B cell (primary cell): ENCODE measurements around the gene SCN2B. TPM values are rescaled to one million over a fixed set of nuclear protein-coding genes. Genes with fewer than 3 reads are reported as not detected.

Experiments
- ATAC-seq: fragments of 200-7000 bp; cut with Tn5 transposase; one replicate; pipeline ENCODE4 v1.10.0; 2021; ENCODE audit warnings: low read depth, mild to moderate bottlenecking, moderate number of reproducible peaks, moderate library complexity
- CTCF ChIA-PET: fragments of 350-600 bp; sonication (Branson Sonifier 250); formaldehyde crosslinking; loops from one replicate; lab custom pipeline; 2021; ENCODE audit warnings: antibody characterized with exemption, inconsistent platforms; lab: Charles Lee
- POLR2A ChIA-PET: fragments of 350-600 bp; sonication (Branson Sonifier 250); formaldehyde crosslinking; loops from one replicate; lab custom pipeline; 2021; ENCODE audit warnings: antibody characterized with exemption; lab: Charles Lee
- DNase-seq: peaks from one replicate; pipeline ENCODE4 v3.0.0; 2013
- H2AFZ ChIP-seq: 2 replicates; pipeline ENCODE4 v1.6.1; 2012; ENCODE audit warnings: mild to moderate bottlenecking, low read depth, low read length; ENCODE audit not compliant: insufficient read depth, poor library complexity, severe bottlenecking
- H3K27ac ChIP-seq, 2 donors: 1 replicate in 1 of 2; 2 replicates in 1 of 2; pipeline ENCODE4 v1.5.1; 2012 to 2013; ENCODE audit warnings: low read length in 2 of 2, mild to moderate bottlenecking in 2 of 2, moderate library complexity in 1 of 2
- H3K27me3 ChIP-seq, 4 experiments: fragments of 200-600 bp in 1 of 4; sonication (generic) in 1 of 4; replicated peaks in 1 of 4; 1 replicate in 2 of 4; 2 replicates in 2 of 4; pipeline versions ENCODE4 v1.6.1 to v1.7.0; 2013 to 2016; ENCODE audit warnings: low read length in 3 of 4, mild to moderate bottlenecking in 2 of 4, mixed read lengths in 1 of 4, moderate library complexity in 1 of 4; ENCODE audit not compliant: insufficient read depth in 4 of 4, control insufficient read depth in 3 of 4; ENCODE audit errors: control extremely low read depth in 1 of 4
- H3K36me3 ChIP-seq, 2 experiments: replicated peaks in 1 of 2; 1 replicate in 1 of 2; 2 replicates in 1 of 2; pipeline versions ENCODE4 v1.6.1 to v1.7.1; 2013; ENCODE audit warnings: low read length in 1 of 2; ENCODE audit not compliant: insufficient read depth in 2 of 2, control insufficient read depth in 1 of 2; ENCODE audit errors: control extremely low read depth in 1 of 2, extremely low read depth in 1 of 2
- H3K4me1 ChIP-seq, 2 donors: fragments of 200-600 bp in 1 of 2; sonication (generic) in 1 of 2; 1 replicate in 1 of 2; 2 replicates in 1 of 2; pipeline versions ENCODE4 v1.5.1 to v1.6.1; 2013 to 2017; ENCODE audit warnings: low read length in 2 of 2; ENCODE audit not compliant: control insufficient read depth in 2 of 2, insufficient read depth in 2 of 2
- H3K4me2 ChIP-seq: replicated peaks from 2 replicates; pipeline ENCODE3; 2012; ENCODE audit warnings: mild to moderate bottlenecking, low read depth, low read length; ENCODE audit not compliant: poor library complexity, severe bottlenecking
- H3K4me3 ChIP-seq, 5 experiments: fragments of 200-600 bp in 1 of 5; sonication (generic) in 1 of 5; 1 replicate in 3 of 5; 2 replicates in 2 of 5; pipeline versions ENCODE4 v1.5.1 to v1.7.0; 2011 to 2016; ENCODE audit warnings: low read length in 4 of 5, mild to moderate bottlenecking in 4 of 5, low read depth in 2 of 5, control low read depth in 1 of 5, moderate library complexity in 1 of 5; ENCODE audit not compliant: insufficient read depth in 1 of 5; ENCODE audit errors: control extremely low read depth in 1 of 5, extremely low read depth in 1 of 5
- H3K79me2 ChIP-seq: fragments of 200-600 bp; sonication (generic); one replicate; pipeline ENCODE4 v1.6.0; 2016; ENCODE audit warnings: low read length; ENCODE audit not compliant: control insufficient read depth, insufficient read depth
- H3K9ac ChIP-seq: fragments of 200-600 bp; sonication (generic); 2 replicates; pipeline ENCODE4 v1.6.1; 2017; ENCODE audit warnings: mild to moderate bottlenecking, low read length, moderate library complexity
- H3K9me3 ChIP-seq, 3 donors: one replicate each; pipeline versions ENCODE4 v1.6.1 to v1.7.1; 2013; ENCODE audit warnings: low read length in 2 of 3; ENCODE audit not compliant: control insufficient read depth in 2 of 3, insufficient read depth in 1 of 3; ENCODE audit errors: control extremely low read depth in 1 of 3
- H4K20me1 ChIP-seq: 2 replicates; pipeline ENCODE4 v1.6.0; 2012; ENCODE audit warnings: mild to moderate bottlenecking, low read length; ENCODE audit not compliant: insufficient read depth, control insufficient read depth, poor library complexity, severe bottlenecking
- H3K27ac Mint-ChIP-seq: one replicate; pipeline ENCODE4 v1.8.0; 2021; ENCODE audit warnings: mixed read lengths
- H3K27me3 Mint-ChIP-seq: one replicate; pipeline ENCODE4 v1.8.0; 2021; ENCODE audit warnings: mixed read lengths
- H3K4me1 Mint-ChIP-seq: one replicate; pipeline ENCODE4 v1.8.0; 2021; ENCODE audit warnings: mixed read lengths
- H3K4me3 Mint-ChIP-seq: one replicate; pipeline ENCODE4 v1.8.0; 2021; ENCODE audit warnings: mixed read lengths
- H3K9me3 Mint-ChIP-seq: one replicate; pipeline ENCODE4 v1.8.0; 2022; ENCODE audit warnings: mixed read lengths; ENCODE audit not compliant: insufficient read depth
- EZH2 ChIP-seq: IDR thresholded peaks from 2 replicates; pipeline ENCODE4 v1.6.1; 2012; ENCODE audit warnings: borderline replicate concordance, low read depth, mild to moderate bottlenecking, moderate library complexity, low read length; ENCODE audit not compliant: insufficient read depth, poor library complexity, severe bottlenecking
- WGBS: methylation state at CpG from one replicate; pipeline ENCODE4 v1.1.5; 2013; ENCODE audit warnings: missing lambda C conversion rate; ENCODE audit not compliant: insufficient coverage; 5-methylcytosine and 5-hydroxymethylcytosine counted together
- intact Hi-C: fragments of 100-400 bp; cut with micrococcal nuclease; formaldehyde crosslinking; loops from one replicate; pipeline ENCODE4 v1.10.0; 2022
- polyA plus RNA-seq: library from polyadenylated mRNA; depleted of rRNA; stranded (reverse); fragments of >200 nt; gene quantifications from 2 replicates; pipeline ENCODE4 v1.2.3, GENCODE V29; 2012
- total RNA-seq, 2 donors: library from RNA; stranded (reverse); fragments of 120-200 nt in 1 of 2; gene quantifications; 1 replicate in 1 of 2; 2 replicates in 1 of 2; pipeline versions ENCODE4 v1.2.3 to v1.2.4, GENCODE V29; 2013 to 2022
- TF ChIP-seq, protein P1 (sequence below): fragments of 200-600 bp; IDR thresholded peaks from one replicate; pipeline ENCODE4 v1.8.0; 2022; ENCODE audit warnings: antibody characterized with exemption, mild to moderate bottlenecking

The SCN2B gene
- total and polyA plus RNA-seq, 2 donors (not counting 1 experiment from before 2014, with no cell fraction given): not detected

- no peak for TF ChIP-seq EZH2
- TF ChIP-seq, protein P1, sequence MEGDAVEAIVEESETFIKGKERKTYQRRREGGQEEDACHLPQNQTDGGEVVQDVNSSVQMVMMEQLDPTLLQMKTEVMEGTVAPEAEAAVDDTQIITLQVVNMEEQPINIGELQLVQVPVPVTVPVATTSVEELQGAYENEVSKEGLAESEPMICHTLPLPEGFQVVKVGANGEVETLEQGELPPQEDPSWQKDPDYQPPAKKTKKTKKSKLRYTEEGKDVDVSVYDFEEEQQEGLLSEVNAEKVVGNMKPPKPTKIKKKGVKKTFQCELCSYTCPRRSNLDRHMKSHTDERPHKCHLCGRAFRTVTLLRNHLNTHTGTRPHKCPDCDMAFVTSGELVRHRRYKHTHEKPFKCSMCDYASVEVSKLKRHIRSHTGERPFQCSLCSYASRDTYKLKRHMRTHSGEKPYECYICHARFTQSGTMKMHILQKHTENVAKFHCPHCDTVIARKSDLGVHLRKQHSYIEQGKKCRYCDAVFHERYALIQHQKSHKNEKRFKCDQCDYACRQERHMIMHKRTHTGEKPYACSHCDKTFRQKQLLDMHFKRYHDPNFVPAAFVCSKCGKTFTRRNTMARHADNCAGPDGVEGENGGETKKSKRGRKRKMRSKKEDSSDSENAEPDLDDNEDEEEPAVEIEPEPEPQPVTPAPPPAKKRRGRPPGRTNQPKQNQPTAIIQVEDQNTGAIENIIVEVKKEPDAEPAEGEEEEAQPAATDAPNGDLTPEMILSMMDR: no peak
- ChIA-PET POLR2A (interaction anchor here (1.4 kb wide), 1 partner anchor 9 kb away, joined by 3 read pairs; no protein-coding TSS in a partner anchor), CTCF (interaction anchor here (1.0 to 4.6 kb wide), 4 partner anchors 13 to 83 kb away, joined by 3 to 59 read pairs (median 4); no protein-coding TSS in a partner anchor)
- no peaks in the 10 kb centered on the region for H3K36me3 ChIP-seq
- H3K9ac ChIP-seq: no peak overlapping the region
- ATAC-seq (no peak), DNase-seq (no peak)
- WGBS: 97% methylated on average over 7 of the region's 7 CpGs
- no peak overlapping the region for H3K4me2 ChIP-seq
- no peaks in the 10 kb centered on the region for H4K20me1 ChIP-seq
- peaks cover 50 to 51% of the 10 kb centered on the region in 2 donors for H3K4me1 ChIP-seq
- peaks cover 0 to 6% (median 2%) of the 10 kb centered on the region in 4 experiments for H3K27me3 ChIP-seq
- H2AFZ ChIP-seq: no peak overlapping the region
- Mint-ChIP-seq H3K4me3 (no peak overlapping the region), H3K27me3 (peaks cover 40% of the 10 kb centered on the region), H3K4me1 (peaks cover 53% of the 10 kb centered on the region), H3K27ac (peak overlapping the region; percentile 11), H3K9me3 (no peaks in the 10 kb centered on the region)
- H3K27ac ChIP-seq: no peak overlapping the region
- H3K9me3 ChIP-seq: no peaks in the 10 kb centered on the region
- peak overlapping the region in 1 of 5 experiments; percentile 42 for H3K4me3 ChIP-seq
- intact Hi-C loops: loop anchor here (5.0 kb wide), 1 partner anchor 40 kb away; the partner anchor contains the start of gene MPZL3
- no peaks in the 10 kb centered on the region for H3K79me2 ChIP-seq
These were observed 35.8 kb upstream of the SCN2B start for GRCh38 chr11:118212131-118212725.

DNA sequence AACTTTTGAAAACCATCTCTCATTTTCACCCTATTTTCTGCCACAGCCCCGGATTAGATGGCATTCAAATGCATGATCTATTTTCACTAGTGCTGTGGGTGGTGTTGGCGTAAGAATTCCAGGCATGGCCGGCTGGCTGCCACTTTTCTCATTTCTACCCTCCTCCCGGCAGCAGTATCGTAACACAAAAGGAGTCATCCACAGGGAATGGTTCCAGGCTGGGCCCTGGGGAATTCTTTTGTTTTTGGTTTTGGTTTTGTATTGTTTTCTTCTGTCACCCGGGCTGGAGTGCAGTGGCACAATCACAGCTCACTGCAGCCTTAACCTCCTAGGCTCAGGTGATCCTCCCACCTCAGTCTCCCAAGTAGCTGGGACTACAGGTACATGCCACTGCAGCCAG lies 34.6 kb upstream of the SCN2B start:
- DNase-seq (no peak), ATAC-seq (no peak)
- no peak for TF ChIP-seq EZH2
- TF ChIP-seq, protein P1: no peak
- H3K9me3 Mint-ChIP-seq: no peaks in the 10 kb centered on the region
- Histone ChIP-seq H3K36me3 (no peaks in the 10 kb centered on the region), H3K79me2 (no peaks in the 10 kb centered on the region), H4K20me1 (no peaks in the 10 kb centered on the region), H2AFZ (no peak overlapping the region), H3K9ac (no peak overlapping the region), H3K9me3 (no peaks in the 10 kb centered on the region), H3K4me2 (no peak overlapping the region), H3K27ac (no peak overlapping the region), H3K4me3 (no peak overlapping the region), H3K27me3 (no peaks in the 10 kb centered on the region), H3K4me1 (peaks cover 51 to 52% of the 10 kb centered on the region in 2 donors)
- intact Hi-C loops: loop anchor here (5.0 kb wide), 1 partner anchor 41 kb away; the partner anchor contains the start of gene MPZL3
- H3K27me3 Mint-ChIP-seq: peaks cover 35% of the 10 kb centered on the region
- peaks cover 53% of the 10 kb centered on the region for H3K4me1 Mint-ChIP-seq
- ChIA-PET POLR2A (interaction anchor here (1.4 kb wide), 1 partner anchor 8 kb away, joined by 3 read pairs; no protein-coding TSS in a partner anchor), CTCF (interaction anchor here (1.1 to 4.6 kb wide), 2 partner anchors 12 to 85 kb away, joined by 3 to 59 read pairs; no protein-coding TSS in a partner anchor)
- no peak overlapping the region for H3K27ac Mint-ChIP-seq
- H3K4me3 Mint-ChIP-seq: no peak overlapping the region
- no CpG with 5 or more reads among the region's 6 CpGs for WGBS
